Neural progenitor cell (in vitro differentiated cells): ENCODE results near the gene MAMDC4.

Source experiments
- CTCF ChIP-seq: fragments of 200-600 bp; sonication (generic); IDR thresholded peaks from 2 replicates; pipeline ENCODE4 v1.5.1; 2017; ENCODE audit warnings: antibody characterized with exemption, mild to moderate bottlenecking
- EZH2 ChIP-seq: fragments of 200-600 bp; sonication (generic); IDR thresholded peaks from 2 replicates; pipeline ENCODE4 v1.6.1; 2017; ENCODE audit warnings: antibody characterized with exemption, mild to moderate bottlenecking, moderate library complexity

- TF ChIP-seq EZH2 (no peak), CTCF (no peak)
Observed at GRCh38 chr9:136857581-136858412, 5.7 kb downstream of the MAMDC4 start.
